HEK293T (cell line): ENCODE data around the gene SMAD3.

Source experiments
- ARNT ChIP-seq: fragments of 450-650 bp; IDR thresholded peaks from 2 replicates; pipeline ENCODE4 v1.6.1; 2017; ENCODE audit warnings: mild to moderate bottlenecking
- ELF4 ChIP-seq: fragments of 450-650 bp; IDR thresholded peaks from 2 replicates; pipeline ENCODE4 v1.6.1; 2017; ENCODE audit warnings: antibody characterized with exemption
- FOXA1 ChIP-seq: fragments of 450-650 bp; IDR thresholded peaks from 2 replicates; pipeline ENCODE4 v1.6.1; 2016; ENCODE audit warnings: mild to moderate bottlenecking
- ZNF384 ChIP-seq: fragments of 450-650 bp; IDR thresholded peaks from 2 replicates; pipeline ENCODE4 v1.6.1; 2016

DNA sequence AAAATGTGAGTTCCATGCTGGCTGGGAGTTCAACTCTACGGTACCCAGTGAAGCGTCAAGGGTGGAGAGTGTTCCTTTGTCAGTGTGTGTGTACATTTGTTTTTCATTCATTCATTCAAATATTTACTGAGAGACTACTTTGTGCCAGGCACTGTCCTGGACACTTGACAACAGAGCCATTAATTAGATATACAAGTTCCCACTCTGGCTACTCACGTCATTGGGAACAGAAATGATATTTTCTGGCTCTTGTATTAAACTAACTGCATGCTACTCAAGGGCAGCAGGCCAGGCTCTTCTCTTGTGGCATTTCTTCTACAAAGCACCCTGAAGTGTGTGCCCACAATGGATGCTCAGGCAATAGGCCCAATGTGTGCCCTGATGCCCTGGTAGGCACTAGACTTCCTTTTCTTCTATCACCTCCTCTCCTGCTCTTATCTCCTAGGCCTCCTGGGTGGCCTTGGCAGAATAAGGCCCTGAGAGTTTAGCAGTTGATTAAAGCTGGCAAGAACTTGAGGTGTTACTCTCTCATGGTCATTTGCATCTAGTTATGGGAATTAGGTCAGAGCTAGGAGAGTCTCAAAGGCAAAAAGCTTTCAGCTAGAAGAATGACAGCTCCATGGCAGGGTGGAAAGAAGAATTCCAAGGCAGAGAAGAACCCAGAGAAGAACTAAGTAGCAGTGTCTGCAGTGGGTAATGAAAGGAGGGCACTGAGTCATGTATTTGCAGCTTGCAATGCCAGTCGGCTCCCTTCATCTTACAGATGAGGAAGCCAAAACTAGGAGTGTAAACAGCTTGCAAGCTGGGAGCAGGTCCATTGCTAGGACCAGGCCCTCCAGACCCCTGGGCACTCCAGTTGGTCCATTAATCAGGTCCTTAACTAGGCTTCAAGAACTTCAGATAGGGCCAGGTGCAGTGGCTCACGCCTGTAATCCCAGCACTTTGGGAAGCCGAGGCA is 14.0 kb upstream of the SMAD3 start:
- TF ChIP-seq FOXA1 (no peak), ELF4 (no peak), ZNF384 (no peak), ARNT (no peak)
